H1 (cell line): ENCODE data around the gene GAMT. TPM values are rescaled to one million over a fixed set of nuclear protein-coding genes. Genes with fewer than 3 reads are reported as not detected.

Experiments used
- JUN ChIP-seq: IDR thresholded peaks from 2 replicates; pipeline ENCODE4 v1.6.1; 2011; ENCODE audit warnings: low read depth, mild to moderate bottlenecking, improper control_type of control experiment, low read length
- RBBP5 ChIP-seq: IDR thresholded peaks from 2 replicates; pipeline ENCODE4 v1.7.1; 2012; ENCODE audit warnings: low read depth, mild to moderate bottlenecking, inconsistent platforms, low read length, moderate library complexity, borderline replicate concordance
- TBP ChIP-seq: IDR thresholded peaks from 2 replicates; pipeline ENCODE4 v1.6.1; 2011; ENCODE audit warnings: low read depth, low read length, improper control_type of control experiment
- polyA plus RNA-seq, 7 experiments: library from polyadenylated mRNA; depleted of rRNA in 3 of 7; stranded (reverse) in 5 of 7; unstranded in 2 of 7; fragments of >200 nt in 5 of 7; fragments of 200-250 nt in 2 of 7; gene quantifications; 1 replicate in 5 of 7; 2 replicates in 1 of 7; 4 replicates in 1 of 7; pipeline versions ENCODE4 v1.2.1 to v1.2.3, GENCODE V29; 2011 to 2013; ENCODE audit warnings: missing spikeins in 2 of 7, mixed read lengths in 2 of 7
- total RNA-seq: library from RNA; stranded (reverse); fragmentation: NEBNext Ultra II Directional; extraction: Animal tissue kit (Norgen Biotek cat#: 25700); gene quantifications from 2 replicates; pipeline ENCODE4 v1.2.1, GENCODE V29; 2021

The GAMT gene
- total and polyA plus RNA-seq, 2 of the 8 experiments (the other 6 are each of a cell fraction or from before 2014, with no cell fraction given), result 17.2 to 35.6 TPM

GRCh38 chr19:1406774-1407527 is 5.6 kb upstream of the GAMT start (continued):
- peak; percentile 34; the same call in 1 of the 2 replicates for TF ChIP-seq RBBP5
- TF ChIP-seq TBP, result no peak
- no peak for TF ChIP-seq JUN
